GM18508 (cell line): ENCODE results near the gene TMEM243.
"Not testable (repeated sequence)": the region's sequence is repeated elsewhere in the genome, so short reads cannot be mapped to it uniquely, and the experiment has no call there.

ENCODE experiments used
- ATAC-seq: cut with Tn5 transposase; IDR thresholded peaks from one replicate; pipeline ENCODE4 v1.9.1; 2021; ENCODE audit warnings: moderate number of reproducible peaks; ENCODE audit not compliant: insufficient read depth, unreplicated experiment

TMEM243 gene

DNA sequence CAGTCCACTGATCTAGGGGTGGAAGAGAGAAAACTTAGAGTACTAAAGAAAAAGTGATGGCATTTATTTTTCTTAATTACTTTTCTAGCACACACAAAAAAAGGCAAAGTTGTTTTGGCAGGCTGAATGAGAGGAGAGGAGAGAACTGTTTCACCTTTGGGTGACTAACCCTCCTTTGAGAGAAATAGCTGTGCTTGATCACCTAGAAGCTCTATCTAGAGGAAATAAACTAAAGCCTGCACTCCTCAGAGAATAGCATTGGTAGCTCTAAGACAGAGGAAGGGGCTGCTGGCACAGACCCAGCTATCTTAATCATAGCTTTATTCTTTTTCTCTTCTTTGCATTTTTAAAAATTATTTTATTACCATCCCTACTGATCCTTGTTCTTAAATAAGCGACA lies 6.3 kb downstream of the TMEM243 start:
- ATAC-seq, result no peak

DNA sequence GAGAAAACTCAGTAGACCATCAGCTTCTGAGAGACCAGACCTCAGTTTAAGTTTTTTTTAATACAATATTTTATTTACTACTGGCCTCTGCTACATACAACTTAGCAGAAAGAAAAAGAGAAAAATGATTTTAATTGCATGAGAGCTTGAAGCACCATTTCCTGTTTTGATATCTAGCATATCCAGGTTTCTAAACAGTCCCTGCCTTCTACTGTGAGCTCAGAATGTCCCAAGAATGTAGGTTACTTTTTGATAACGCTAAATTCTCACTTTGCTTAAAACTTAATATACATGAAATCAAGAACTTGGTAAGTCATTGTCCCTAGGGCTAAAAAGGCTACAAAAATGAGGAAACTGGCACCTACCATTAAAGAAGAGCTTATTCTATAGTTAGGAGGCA lies 7.0 kb downstream of the TMEM243 start:
- no peak for ATAC-seq

DNA sequence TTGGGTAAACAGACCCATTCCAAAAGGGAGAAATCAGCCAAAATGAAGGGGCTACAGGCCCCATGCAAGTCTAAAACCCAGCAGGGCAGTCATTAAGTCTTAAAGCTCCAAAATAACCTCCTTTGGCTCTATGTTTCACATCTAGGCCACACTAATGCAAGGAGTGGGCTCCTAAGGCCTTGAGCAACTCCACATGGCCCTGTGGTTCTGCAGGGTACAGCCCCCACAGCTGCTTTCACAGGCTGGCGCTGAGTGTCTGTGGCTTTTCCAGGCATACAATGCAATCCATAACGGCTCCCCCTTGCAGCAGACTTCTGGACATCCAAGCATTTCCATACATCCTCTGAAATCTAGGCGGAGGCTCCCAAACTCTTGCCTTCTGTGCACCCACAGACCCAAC lies 9.0 kb downstream of the TMEM243 start:
- ATAC-seq, result no peak

DNA sequence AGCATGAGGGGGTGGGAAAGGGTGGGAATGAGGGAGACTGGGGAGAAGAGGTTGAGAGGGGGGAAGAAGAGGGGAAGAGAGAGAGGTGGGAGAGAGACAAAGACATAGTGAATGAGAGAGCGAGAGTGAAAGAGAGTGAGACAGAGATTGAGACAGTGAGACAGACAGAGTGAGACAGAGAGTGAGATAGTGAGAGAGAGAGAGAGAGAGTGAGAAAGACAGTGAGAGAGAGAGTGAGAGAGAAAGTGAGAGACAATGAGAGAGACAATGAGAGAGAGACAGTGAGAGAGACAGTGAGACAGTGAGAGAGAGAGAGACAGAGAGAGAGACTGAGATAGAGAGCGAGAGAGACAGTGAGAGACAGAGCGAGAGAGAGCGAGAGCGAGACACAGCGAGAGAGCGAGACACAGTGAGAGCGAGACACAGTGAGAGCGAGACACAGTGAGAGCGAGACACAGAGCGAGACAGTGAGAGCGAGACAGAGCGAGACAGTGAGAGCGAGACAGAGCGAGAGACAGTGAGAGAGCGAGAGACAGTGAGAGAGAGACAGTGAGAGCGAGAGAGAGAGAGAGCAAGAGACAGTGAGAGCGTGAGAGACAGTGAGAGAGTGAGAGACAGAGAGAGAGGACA lies 10.1 kb downstream of the TMEM243 start:
- no peak for ATAC-seq

DNA sequence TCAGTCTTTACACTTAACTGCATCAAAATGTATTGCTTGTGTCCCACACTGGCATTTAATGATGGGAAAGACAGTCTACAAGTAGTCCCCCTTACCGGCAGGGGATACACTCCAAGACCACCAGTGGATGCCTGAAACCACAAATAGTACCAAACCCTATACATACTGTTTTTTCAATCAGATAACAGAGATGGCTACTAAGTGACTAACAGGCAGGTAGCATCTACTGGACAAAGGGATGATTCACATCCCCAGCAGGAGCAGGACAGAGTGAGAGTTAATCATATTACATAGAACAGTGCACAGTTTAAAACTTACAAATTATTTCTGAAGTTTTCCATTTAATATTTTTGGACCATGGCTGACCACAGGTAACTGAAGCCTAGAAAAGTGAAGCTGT lies 13.2 kb downstream of the TMEM243 start:
- no peak for ATAC-seq

DNA sequence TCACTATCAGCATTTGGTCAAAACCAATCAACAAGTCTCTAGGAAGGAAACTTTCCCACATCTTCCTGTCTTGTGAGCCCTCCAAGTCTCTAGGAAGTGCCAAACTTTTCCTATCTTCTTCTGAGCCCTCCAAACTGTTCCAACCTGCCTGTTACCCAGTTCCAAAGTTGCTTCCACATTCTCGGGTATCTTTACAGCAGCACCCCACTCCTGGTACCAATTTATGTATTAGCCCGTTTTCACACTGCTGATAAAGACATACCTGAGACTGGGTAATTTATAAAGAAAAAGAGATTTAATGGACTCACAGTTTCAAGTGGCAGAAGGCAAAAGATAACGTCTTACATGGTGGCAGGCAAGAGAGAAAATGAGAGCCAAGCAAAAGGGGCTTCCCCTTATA lies 13.8 kb downstream of the TMEM243 start:
- ATAC-seq, result not testable (repeated sequence)

DNA sequence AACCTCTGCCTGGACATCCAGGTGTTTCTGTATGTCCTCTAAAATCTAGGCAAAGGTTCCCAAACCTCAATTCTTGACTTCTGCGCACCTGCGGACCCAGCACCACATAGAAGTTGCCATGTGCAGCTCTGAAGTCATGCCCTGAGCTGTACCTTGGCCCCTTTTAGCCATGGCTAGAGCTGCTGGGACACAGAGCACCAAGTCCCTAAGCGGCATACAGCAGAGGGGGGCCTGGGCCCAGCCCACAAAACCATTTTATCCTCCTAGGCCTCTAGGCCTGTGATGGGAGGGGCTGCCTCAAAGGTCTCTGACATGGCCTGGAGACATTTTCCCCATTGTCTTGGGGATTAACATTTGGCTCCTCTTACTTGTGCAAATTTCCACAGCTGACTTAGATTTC lies 14.6 kb downstream of the TMEM243 start:
- ATAC-seq, result no peak

DNA sequence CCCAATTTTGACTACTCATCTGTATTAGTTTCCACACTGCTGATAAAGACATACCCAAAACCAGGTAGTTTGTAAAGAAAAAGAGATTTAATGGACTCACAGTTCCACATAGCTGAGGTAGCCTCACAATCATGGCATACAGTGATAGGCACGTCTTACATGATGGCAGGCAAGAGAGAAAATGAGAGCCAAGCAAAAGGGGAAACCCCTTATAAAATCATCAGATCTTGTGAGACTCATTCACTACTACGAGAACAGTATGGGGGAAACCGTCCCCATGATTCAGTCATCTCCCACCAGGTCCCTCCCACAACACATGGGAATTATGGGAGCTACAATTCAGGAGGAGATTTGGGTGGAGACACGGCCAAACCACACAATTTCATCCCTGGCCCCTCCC lies 15.6 kb downstream of the TMEM243 start:
- ATAC-seq, result not testable (repeated sequence)

DNA sequence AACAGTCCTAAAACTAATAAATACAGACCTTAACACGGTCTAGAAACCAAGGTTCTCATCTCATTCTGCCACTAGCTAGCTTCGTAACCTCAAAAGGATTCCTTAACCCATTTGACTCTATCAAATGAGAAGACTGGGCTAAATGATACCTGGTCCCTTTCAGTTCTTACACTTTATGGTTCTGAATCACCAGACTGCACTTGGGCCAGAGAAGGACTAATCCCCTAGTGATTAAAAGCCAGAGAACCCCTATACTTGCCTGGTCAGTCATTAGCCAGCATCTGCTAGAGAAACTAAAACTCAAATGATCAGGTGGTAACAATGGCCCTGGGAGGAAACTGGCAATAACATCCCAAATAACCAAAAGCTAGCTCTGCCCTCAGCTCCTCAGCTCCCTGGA lies 16.8 kb downstream of the TMEM243 start:
- peak; percentile 39 for ATAC-seq

DNA sequence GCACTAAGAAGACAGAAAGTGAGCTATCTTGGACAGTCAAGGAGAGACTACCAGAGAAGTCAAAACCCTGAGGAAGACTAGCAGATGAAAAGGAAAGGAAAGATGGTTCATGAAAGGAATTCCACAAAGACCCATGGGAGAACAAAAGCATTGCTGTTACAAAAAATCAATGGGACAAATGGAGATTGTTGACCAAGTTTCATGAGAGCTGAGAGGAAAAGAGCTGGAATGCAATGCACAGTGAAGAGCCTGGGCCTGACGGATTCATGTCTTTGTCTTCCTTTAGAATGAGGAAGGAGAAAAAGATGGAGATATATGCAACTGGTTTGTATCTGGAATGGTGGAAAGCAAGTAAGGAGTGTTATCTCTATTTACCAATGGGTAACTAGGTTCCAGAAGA lies 17.3 kb downstream of the TMEM243 start:
- no peak for ATAC-seq

DNA sequence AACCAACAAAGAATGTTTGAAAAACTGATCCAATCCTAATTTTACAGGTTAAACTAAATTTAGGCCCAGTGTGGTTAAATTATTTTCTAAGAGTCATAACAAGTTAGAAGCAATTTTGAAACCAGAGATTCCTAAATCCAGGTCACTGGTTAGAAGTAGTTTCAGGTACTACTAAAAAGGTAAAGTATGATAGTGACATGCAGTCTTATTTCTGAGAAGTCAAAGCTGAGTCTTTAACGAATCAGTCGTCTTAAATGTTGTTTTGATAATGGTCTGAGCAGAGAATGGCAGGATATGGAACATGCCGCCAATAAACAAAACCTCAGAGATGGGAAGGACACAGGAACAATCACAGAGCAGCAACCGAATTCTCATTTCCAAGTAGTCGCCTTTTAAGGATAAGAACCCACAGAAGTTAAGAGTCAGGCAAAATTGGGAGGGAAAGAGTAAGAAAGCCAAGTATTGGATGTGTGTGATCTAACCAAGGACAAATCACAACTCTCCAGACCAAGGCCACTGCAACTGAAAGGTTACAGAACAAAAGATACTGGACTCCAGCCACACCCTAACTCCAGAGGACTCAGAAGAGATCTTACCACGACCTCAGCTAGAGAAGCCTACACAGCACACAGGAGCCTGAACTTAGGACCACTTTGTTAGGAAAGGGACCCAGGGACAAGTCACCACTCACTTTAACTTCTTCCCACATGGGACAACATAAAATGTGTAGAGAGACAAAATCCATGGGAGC lies 19.7 kb downstream of the TMEM243 start:
- ATAC-seq, result no peak

DNA sequence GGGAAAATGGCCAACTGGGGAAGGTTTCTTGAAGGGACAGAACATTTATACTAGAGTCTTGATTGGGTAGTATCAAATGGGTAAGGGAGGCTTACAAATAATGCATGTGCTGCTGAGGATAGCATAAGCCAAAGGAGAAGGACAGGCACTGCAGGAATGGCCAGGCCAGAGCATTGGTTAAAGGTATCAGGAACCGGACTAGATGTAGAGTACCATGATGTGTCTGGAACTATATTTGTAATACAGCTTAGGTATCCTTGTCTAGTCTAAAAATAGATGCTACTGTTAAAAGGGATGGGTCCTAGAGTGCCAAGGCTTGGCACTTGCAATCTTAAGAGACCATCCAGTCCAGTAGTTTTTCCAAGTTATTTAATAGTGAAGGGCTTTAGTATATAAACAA lies 20.3 kb downstream of the TMEM243 start:
- ATAC-seq, result no peak

DNA sequence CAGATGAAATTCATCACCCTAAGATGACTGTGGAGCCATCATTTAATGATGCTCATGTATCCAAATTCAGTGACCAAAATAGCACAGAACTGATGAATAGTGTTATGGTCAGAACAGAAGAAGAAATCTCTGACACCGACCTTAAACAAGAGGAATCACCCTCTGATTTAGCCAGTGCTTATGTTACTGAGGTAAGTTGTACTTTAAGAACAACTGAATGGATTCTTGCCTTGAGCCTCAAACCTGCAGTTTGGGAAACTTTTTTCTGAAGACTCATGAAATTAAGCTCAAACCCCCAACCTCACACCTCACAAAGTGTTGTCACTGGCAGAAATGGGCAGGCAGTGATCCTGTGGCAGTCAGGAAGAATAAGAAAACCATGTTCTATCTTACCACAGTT lies 25.6 kb downstream of the TMEM243 start:
- no peak for ATAC-seq

DNA sequence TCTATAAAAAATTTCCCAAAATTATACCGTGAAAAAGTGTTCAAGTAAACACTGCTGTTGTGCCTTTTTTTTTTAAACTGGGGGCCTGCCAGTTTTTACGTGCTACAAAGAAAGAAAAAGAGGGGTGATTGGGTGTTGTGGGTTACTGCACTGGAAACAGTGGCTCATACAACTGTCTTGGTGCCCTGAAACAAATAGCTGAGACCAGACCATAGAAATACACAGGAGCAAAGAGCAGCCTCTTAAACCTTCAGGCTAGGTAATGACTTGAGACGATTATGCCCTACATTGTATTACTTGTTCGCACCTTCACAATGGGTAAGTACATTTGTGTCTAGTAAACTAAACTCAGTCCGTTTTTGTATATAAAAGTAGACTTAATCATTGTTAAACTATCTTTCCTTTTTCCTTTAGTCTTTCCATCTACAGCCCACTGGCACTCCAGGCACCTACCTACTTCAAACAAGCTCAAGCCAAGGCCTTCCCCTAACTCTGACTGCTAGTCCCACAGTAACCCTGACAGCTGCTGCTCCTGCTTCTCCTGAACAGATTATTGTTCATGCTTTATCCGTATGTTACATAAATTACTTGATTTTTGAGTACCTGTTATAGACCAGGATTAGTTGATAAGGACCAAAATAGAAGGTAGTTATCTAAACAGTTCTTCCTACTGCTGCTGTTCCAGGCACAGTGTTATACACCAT lies 26.6 kb downstream of the TMEM243 start:
- no peak for ATAC-seq

DNA sequence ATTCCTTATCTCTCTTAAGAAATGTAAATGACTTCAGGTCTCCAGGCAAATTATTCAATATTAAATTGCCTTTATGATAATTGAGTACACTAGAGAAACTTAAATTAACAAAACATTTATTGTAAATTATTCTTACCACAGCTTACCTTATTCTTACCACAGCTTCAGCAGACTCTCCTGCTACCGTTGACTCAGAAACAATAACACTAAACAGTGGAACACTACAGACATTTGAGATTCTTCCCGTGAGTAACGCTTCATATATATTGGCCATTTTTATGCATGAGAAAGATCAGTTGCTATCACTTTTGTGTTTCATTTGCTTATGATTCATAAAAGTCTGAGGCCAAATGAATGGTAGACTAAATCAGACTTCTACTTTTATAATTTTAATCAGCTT lies 28.7 kb downstream of the TMEM243 start:
- no peak for ATAC-seq

DNA sequence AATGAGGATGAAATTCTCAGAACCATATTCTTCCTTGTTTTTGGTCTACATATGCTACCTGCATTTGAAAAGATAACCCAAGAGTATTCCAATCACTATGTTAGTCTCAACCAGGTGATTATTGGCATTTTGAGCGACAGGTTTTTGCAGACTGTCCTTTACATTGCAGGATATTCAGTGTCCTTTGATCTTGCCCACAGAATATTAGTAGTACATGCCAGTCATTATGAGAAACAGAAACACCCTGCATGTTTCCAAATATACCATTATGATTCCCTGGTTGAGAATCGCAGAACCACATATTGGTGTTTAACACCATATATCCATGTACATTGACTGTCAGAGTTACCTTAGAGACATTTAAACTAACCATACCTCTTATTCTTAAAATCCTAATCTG lies 30.6 kb downstream of the TMEM243 start:
- ATAC-seq, result no peak

DNA sequence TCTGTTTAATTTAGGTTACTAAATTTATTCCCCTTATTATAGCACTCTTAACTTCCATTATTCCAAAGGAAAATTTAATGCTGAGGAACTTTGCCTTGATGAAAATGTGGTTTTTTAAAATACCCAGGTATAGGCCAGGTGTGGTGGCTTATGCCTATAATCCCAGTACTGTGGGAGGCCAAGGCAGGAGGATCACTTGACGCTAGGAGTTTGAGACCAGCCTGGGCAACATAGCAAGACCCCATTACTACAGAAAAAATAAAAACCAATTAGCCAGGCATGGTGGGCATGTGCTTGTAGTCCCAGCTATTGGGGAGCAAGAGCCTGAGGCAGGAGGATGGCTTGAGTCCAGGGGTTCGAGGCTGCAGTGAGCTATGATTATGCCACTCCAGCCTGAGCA lies 32.4 kb downstream of the TMEM243 start:
- no peak for ATAC-seq

DNA sequence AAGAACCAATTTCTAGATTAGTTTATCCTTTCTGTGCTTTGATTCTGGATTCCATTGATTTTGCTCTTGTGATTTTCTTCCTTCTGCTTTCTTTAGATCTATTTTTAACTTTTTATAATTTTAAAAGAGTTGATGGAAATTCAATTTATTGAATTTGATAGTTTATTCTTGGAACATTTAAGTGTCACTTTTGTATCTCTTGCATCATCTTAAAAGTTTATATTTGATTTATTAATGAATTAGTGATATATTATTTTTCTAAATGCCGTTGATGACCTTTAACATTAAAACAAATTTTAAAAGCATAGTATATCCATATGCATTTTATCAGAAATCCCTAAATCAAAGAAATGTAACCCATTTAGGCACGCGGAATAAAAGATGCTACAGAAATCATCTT lies 40.4 kb downstream of the TMEM243 start:
- ATAC-seq, result no peak

DNA sequence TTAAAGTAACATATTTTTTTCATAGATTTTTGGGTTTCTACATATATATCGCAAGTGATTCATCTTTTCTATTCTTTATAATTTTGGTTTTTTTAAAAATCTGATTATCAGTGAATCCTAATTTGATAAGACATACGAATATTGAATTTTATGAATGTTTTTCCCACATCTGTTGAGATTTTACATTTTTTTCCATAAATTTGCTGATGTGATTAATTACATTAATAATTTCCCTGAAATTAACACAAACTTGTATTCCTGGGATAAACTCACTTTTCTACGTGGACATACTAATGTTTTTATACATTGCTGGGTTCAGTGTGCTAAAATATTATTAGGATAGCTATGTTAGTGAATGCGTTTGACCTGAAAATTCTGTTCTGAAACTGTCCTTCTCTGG lies 41.2 kb downstream of the TMEM243 start:
- no peak for ATAC-seq

DNA sequence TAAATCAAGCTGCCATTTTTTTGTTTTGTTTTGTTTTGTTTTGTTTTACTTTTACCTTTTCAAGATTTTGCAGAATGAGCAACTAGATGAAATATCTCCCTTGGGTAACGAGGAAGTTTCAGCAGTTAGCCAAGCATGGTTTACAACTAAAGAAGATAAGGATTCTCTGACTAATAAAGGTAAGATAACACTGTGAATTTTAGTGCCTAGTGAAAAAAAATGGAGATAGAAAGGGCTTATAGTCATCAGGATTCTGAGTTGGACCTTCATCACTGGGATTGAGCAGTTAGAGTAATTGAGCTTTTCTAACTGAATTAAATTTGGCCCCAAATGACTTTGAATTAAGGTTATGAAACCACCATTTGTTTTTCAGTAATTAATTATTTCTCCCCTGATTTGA lies 46.1 kb downstream of the TMEM243 start:
- no peak for ATAC-seq

DNA sequence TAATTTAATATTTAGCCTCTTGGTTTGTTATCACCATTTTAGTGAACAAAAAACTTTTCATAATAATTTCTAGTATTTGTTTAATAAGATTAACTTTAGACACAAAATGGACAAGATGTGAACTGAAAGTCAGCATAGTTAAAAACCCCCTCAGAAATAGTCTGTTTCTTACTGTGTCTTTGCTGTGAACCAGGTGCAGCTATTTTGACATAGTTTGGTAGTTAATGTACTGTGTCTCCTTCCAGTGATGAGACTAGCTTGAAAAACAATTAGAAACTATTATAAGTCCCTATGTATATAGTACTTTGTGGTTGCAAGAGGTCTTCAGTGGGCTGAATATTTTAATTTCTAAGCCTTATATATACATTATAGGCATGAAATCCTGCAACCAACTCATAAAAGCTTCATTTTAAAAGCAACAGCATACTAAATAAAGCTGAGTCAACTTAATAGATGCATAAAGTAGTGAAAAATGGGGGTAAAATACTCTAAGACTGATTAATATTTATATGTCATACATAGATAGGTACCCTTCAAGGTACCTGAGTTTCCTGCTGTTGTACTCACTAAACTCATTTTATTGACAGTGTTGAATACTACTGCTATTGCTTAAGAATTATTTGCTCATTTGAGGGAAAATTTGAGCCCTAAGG lies 48.1 kb downstream of the TMEM243 start:
- no peak for ATAC-seq
